ENCODE measurements around the gene PHTF1.

GRCh38 chr1:113759333-113760101 lies at the start of gene PHTF1:
- TF ChIP-seq, protein P1, sequence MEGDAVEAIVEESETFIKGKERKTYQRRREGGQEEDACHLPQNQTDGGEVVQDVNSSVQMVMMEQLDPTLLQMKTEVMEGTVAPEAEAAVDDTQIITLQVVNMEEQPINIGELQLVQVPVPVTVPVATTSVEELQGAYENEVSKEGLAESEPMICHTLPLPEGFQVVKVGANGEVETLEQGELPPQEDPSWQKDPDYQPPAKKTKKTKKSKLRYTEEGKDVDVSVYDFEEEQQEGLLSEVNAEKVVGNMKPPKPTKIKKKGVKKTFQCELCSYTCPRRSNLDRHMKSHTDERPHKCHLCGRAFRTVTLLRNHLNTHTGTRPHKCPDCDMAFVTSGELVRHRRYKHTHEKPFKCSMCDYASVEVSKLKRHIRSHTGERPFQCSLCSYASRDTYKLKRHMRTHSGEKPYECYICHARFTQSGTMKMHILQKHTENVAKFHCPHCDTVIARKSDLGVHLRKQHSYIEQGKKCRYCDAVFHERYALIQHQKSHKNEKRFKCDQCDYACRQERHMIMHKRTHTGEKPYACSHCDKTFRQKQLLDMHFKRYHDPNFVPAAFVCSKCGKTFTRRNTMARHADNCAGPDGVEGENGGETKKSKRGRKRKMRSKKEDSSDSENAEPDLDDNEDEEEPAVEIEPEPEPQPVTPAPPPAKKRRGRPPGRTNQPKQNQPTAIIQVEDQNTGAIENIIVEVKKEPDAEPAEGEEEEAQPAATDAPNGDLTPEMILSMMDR (conservative IDR thresholded peaks at IDR 0.05): no peak
- no peak for TF ChIP-seq EZH2 (IDR thresholded peaks at IDR 0.05; ENCODE audit: low read depth)
